HepG2 (cell line): ENCODE measurements around the gene SYNC. TPM values are rescaled to one million over a fixed set of nuclear protein-coding genes. Genes with fewer than 3 reads are reported as not detected.
A peak's percentile ranks its signal among the peaks of the same experiment; 100 is the strongest.
"Not testable (repeated sequence)": the region's sequence is repeated elsewhere in the genome, so short reads cannot be mapped to it uniquely, and the experiment has no call there.

Source experiments
- ATAC-seq: fragments of 200-7000 bp; cut with Tn5 transposase; 3 replicates; pipeline ENCODE4 v1.9.1; 2020; ENCODE audit warnings: mild to moderate bottlenecking, moderate library complexity
- BruUV-seq: library from RNA; stranded (reverse); fragments of 400-500 nt; replicated peaks from 2 replicates; lab custom pipeline; 2021; lab: Mats Ljungman, UMichigan
- CTCF ChIA-PET: fragments of 300-600 bp; formaldehyde crosslinking; extraction: SDS; loops from one replicate; lab custom pipeline; 2021; ENCODE audit warnings: low total read pairs, inconsistent platforms, low intra/inter-chr PET ratio; lab: Yijun Ruan, JAX
- POLR2A ChIA-PET: fragments of 350-600 bp; sonication (Branson Sonifier 250); formaldehyde crosslinking; loops from one replicate; lab custom pipeline; 2020; ENCODE audit warnings: antibody characterized with exemption, inconsistent platforms; lab: Yijun Ruan, JAX
- DNase-seq: peaks from one replicate; pipeline ENCODE4 v3.0.0-alpha.2; 2015; ENCODE audit warnings: low spot score
- FAIRE-seq: peaks from 3 replicates; lab custom pipeline; 2011; peaks lifted over from hg19 to GRCh38; lab: Jason Lieb, UNC
- H2AFZ ChIP-seq: one replicate; pipeline ENCODE4 v1.6.1; 2011; ENCODE audit warnings: low read length, inconsistent platforms
- H3K27ac ChIP-seq: fragments of 300-600 bp; 3 replicates; pipeline ENCODE4 v1.8.0; 2011; ENCODE audit warnings: mixed run types, mild to moderate bottlenecking, mixed read lengths, low read length, inconsistent platforms; ENCODE audit not compliant: insufficient read depth; ENCODE audit errors: extremely low read length
- H3K27me3 ChIP-seq, 2 experiments: fragments of 200-600 bp in 1 of 2; 2 replicates in 1 of 2; 3 replicates in 1 of 2; pipeline versions ENCODE4 v1.6.0 to v1.8.0; 2011; ENCODE audit warnings: low read length in 2 of 2, mild to moderate bottlenecking in 2 of 2, moderate library complexity in 2 of 2, inconsistent platforms in 1 of 2; ENCODE audit not compliant: insufficient read depth in 2 of 2, control insufficient read depth in 1 of 2
- H3K36me3 ChIP-seq, 2 experiments: fragments of 200-600 bp in 1 of 2; replicated peaks in 1 of 2; 2 replicates in 1 of 2; 3 replicates in 1 of 2; pipeline versions ENCODE4 v1.5.1 to v1.8.0; 2011; ENCODE audit warnings: low read length in 2 of 2, inconsistent platforms in 1 of 2; ENCODE audit not compliant: insufficient read depth in 2 of 2, control insufficient read depth in 1 of 2
- H3K4me1 ChIP-seq: 2 replicates; pipeline ENCODE4 v1.5.1; 2012; ENCODE audit warnings: low read length, inconsistent platforms; ENCODE audit not compliant: insufficient read depth
- H3K4me2 ChIP-seq: 2 replicates; pipeline ENCODE4 v1.6.0; 2011; ENCODE audit warnings: low read depth, low read length, inconsistent platforms
- H3K4me3 ChIP-seq, 3 experiments: fragments of 200-600 bp in 1 of 3; sonication (generic), shearing (Covaris generic) in 1 of 3; replicated peaks in 1 of 3; 2 replicates each; pipeline ENCODE4 v1.5.1; 2011 to 2016; ENCODE audit warnings: low read length in 3 of 3, inconsistent platforms in 2 of 3, low read depth in 2 of 3, mild to moderate bottlenecking in 2 of 3, control low read depth in 1 of 3, mixed read lengths in 1 of 3; ENCODE audit not compliant: insufficient read depth in 1 of 3
- H3K79me2 ChIP-seq: one replicate; pipeline ENCODE4 v1.6.1; 2011; ENCODE audit warnings: low read length, inconsistent platforms; ENCODE audit not compliant: insufficient read depth
- H3K9ac ChIP-seq: 2 replicates; pipeline ENCODE4 v1.6.0; 2011; ENCODE audit warnings: mild to moderate bottlenecking, low read depth, low read length, inconsistent platforms; ENCODE audit not compliant: insufficient read depth
- H3K9me3 ChIP-seq: 2 replicates; pipeline ENCODE4 v1.5.1; 2012; ENCODE audit warnings: mild to moderate bottlenecking, low read length
- H4K20me1 ChIP-seq: 2 replicates; pipeline ENCODE4 v1.6.0; 2011; ENCODE audit warnings: inconsistent platforms, mild to moderate bottlenecking, low read length, moderate library complexity; ENCODE audit not compliant: insufficient read depth
- BORCS8-MEF2B ChIP-seq: sonication (generic); formaldehyde crosslinking; IDR thresholded peaks from 2 replicates; pipeline ENCODE4 v1.8.0; 2022; ENCODE audit warnings: mild to moderate bottlenecking, missing genetic modification reagents
- BRCA1 ChIP-seq: sonication (generic); formaldehyde crosslinking; IDR thresholded peaks from 2 replicates; pipeline ENCODE4 v1.4.0; 2020; ENCODE audit warnings: missing genetic modification reagents
- HNRNPL ChIP-seq: fragments of 200-400 bp; formaldehyde crosslinking; IDR thresholded peaks from 2 replicates; pipeline ENCODE4 v1.6.1; 2017; ENCODE audit warnings: mild to moderate bottlenecking, low read depth, low read length
- HOXA7 ChIP-seq: sonication (generic); formaldehyde crosslinking; IDR thresholded peaks from 2 replicates; pipeline ENCODE4 v1.8.1; 2022; ENCODE audit warnings: mild to moderate bottlenecking, missing genetic modification reagents, moderate library complexity
- SAP130 ChIP-seq: IDR thresholded peaks from 2 replicates; pipeline ENCODE4 v1.6.1; 2016; ENCODE audit warnings: low read depth
- ZFX ChIP-seq: sonication (generic); formaldehyde crosslinking; IDR thresholded peaks from 2 replicates; pipeline ENCODE4 v1.4.0; 2020; ENCODE audit warnings: mild to moderate bottlenecking, low read depth, missing genetic modification reagents, moderate library complexity
- WGBS: methylation state at CpG from one replicate; pipeline ENCODE4 v1.1.6; 2017; ENCODE audit warnings: low lambda C conversion rate; 5-methylcytosine and 5-hydroxymethylcytosine counted together
- in situ Hi-C: cut with HindIII; loops from 2 replicates; pipeline ENCODE4 v1.10.0; 2017; ENCODE audit warnings: low pct_unique_long_range_greater_than_20kb; ENCODE audit not compliant: extremely low pct_ligation_motif_present
- intact Hi-C: fragments of 100-400 bp; cut with micrococcal nuclease; formaldehyde crosslinking; loops from one replicate; pipeline ENCODE4 v1.10.0; 2022; ENCODE audit not compliant: unreplicated experiment
- polyA plus RNA-seq, 8 experiments: library from polyadenylated mRNA; depleted of rRNA in 3 of 8; stranded (reverse) in 7 of 8; unstranded in 1 of 8; fragments of >200 nt; fragmentation: Illumina TruSeq in 4 of 8; extraction: Trizol in 4 of 8; gene quantifications; 2 replicates each; pipeline versions ENCODE4 v1.2.1 to v1.2.3, GENCODE V29; 2011 to 2016; ENCODE audit warnings: low read depth in 4 of 8, missing spikeins in 1 of 8, mixed read lengths in 1 of 8; ENCODE audit not compliant: insufficient read depth in 1 of 8
- total RNA-seq, 5 experiments: library from RNA; depleted of rRNA; stranded (reverse); fragments of >200 nt; fragmentation: Illumina TruSeq; extraction: Trizol; gene quantifications; 2 replicates each; pipeline ENCODE4 v1.2.3, GENCODE V29; 2016; ENCODE audit warnings: low read depth in 1 of 5
- TF ChIP-seq, protein P1 (sequence below): sonication (generic); formaldehyde crosslinking; IDR thresholded peaks from 2 replicates; pipeline ENCODE4 v1.4.0; 2020; ENCODE audit warnings: mild to moderate bottlenecking, missing genetic modification reagents
- TF ChIP-seq, protein P2 (sequence below): sonication (generic); formaldehyde crosslinking; IDR thresholded peaks from 2 replicates; pipeline ENCODE4 v1.8.0; 2022; ENCODE audit warnings: mild to moderate bottlenecking, missing genetic modification reagents, borderline replicate concordance
- TF ChIP-seq, protein P3 (sequence below): sonication (generic); formaldehyde crosslinking; IDR thresholded peaks from 2 replicates; pipeline ENCODE4 v1.5.1; 2020; ENCODE audit warnings: mild to moderate bottlenecking, missing genetic modification reagents, moderate library complexity

Gene SYNC
- total and polyA plus RNA-seq, 2 of the 13 experiments (the other 11 are each of a cell fraction or from before 2014, with no cell fraction given), result 2.4 to 5.4 TPM

DNA sequence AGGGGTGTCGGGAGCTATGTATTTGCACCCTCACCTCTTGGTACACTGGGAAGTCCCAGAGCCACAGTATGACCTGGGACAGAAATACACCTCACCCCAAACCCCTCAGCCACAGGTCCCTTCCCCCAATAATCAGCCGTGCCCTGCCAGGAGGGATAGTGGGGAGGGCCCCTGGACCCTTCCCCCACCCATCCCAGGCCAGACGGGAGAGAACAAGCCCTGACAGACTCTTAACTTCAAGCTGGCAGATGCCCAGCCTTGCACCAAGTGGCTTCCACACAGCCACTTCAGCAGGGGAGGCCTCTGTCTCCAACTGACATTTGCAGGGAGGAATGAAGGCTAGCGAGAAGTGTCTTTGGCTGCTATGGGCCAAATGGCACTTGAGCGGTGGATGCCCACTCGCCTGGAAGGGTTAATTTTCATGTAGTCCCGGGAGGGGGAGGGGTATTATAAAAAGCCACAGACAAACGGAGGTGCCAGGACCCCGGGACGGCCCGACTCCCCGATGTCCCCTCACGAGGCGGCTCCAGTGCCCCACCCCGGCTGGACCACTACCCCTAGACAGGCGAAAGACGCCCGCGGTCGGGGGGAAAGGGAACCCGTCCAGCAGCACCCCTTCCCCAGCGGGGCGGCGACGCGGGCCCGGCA, 495 bp downstream of the SYNC start (continued):
- TF ChIP-seq, protein P1, sequence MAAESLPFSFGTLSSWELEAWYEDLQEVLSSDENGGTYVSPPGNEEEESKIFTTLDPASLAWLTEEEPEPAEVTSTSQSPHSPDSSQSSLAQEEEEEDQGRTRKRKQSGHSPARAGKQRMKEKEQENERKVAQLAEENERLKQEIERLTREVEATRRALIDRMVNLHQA (CRISPR knock-in tag), result no peak
- TF ChIP-seq, protein P2, sequence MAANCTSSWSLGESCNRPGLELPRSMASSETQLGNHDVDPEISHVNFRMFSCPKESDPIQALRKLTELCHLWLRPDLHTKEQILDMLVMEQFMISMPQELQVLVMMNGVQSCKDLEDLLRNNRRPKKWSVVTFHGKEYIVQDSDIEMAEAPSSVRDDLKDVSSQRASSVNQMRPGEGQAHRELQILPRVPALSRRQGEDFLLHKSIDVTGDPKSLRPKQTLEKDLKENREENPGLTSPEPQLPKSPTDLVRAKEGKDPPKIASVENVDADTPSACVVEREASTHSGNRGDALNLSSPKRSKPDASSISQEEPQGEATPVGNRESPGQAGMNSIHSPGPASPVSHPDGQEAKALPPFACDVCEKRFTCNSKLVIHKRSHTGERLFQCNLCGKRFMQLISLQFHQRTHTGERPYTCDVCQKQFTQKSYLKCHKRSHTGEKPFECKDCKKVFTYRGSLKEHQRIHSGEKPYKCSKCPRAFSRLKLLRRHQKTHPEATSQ (CRISPR knock-in tag), result no peak

DNA sequence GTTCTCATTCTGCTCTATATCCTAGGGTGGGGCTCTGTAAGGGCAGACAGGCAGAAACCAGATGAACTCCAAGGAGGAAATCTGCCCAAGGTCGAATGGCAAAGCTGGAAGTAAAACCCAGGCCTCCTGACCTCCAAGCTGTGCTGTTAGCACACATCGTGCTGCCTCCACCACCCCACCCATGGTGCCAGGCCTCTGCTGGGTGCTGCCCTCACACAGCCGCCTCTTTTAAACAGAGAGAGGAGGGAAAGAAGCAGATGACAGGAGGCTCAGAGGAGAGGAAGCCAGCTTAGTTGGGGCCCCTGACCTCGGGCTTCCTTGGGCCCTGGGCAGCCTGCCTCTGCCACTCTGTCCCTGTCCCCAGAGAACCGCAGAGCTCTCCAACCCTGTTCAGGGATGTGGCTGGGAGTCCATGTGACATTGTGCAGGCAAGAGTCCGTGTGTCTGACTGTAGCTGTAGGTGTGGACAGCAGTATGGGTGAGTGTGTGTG, 1.1 kb downstream of the SYNC start:
- H3K4me2 ChIP-seq, result peak overlapping the region; percentile 94
- H3K4me3 ChIP-seq, result peak overlapping the region in 1 of 3 experiments; percentile 72; a peak in 1 of 6 replicates
- no peaks in the 10 kb centered on the region for H4K20me1 ChIP-seq
- H3K79me2 ChIP-seq, result no peaks in the 10 kb centered on the region
- DNase-seq (no peak), ATAC-seq (peak; percentile 66), FAIRE-seq (no peak)
- ChIA-PET CTCF (no interaction called here), POLR2A (interaction anchor here (0.8 to 1.8 kb wide), 3 partner anchors 11 to 253 kb away, joined by 3 to 4 read pairs (median 3); partner anchors contain the start of gene RBBP4)
- BruUV-seq, result no TSS peak
- no peaks in the 10 kb centered on the region for H3K36me3 ChIP-seq
- no peak overlapping the region for H2AFZ ChIP-seq
- TF ChIP-seq BRCA1 (CRISPR knock-in tag) (no peak), HOXA7 (CRISPR knock-in tag) (no peak), HNRNPL (0 out of 2 replicates have a peak, but pooled peaks have one; percentile 28), BORCS8-MEF2B (CRISPR knock-in tag) (no peak), SAP130 (CRISPR knock-in tag) (peak; percentile 16; the same call in 1 of the 2 replicates), ZFX (CRISPR knock-in tag) (0 out of 2 replicates have a peak, but pooled peaks have one; percentile 29)
- TF ChIP-seq, protein P3, sequence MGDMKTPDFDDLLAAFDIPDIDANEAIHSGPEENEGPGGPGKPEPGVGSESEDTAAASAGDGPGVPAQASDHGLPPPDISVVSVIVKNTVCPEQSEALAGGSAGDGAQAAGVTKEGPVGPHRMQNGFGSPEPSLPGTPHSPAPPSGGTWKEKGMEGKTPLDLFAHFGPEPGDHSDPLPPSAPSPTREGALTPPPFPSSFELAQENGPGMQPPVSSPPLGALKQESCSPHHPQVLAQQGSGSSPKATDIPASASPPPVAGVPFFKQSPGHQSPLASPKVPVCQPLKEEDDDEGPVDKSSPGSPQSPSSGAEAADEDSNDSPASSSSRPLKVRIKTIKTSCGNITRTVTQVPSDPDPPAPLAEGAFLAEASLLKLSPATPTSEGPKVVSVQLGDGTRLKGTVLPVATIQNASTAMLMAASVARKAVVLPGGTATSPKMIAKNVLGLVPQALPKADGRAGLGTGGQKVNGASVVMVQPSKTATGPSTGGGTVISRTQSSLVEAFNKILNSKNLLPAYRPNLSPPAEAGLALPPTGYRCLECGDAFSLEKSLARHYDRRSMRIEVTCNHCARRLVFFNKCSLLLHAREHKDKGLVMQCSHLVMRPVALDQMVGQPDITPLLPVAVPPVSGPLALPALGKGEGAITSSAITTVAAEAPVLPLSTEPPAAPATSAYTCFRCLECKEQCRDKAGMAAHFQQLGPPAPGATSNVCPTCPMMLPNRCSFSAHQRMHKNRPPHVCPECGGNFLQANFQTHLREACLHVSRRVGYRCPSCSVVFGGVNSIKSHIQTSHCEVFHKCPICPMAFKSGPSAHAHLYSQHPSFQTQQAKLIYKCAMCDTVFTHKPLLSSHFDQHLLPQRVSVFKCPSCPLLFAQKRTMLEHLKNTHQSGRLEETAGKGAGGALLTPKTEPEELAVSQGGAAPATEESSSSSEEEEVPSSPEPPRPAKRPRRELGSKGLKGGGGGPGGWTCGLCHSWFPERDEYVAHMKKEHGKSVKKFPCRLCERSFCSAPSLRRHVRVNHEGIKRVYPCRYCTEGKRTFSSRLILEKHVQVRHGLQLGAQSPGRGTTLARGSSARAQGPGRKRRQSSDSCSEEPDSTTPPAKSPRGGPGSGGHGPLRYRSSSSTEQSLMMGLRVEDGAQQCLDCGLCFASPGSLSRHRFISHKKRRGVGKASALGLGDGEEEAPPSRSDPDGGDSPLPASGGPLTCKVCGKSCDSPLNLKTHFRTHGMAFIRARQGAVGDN (CRISPR knock-in tag), result peak; percentile 26
- H3K27ac ChIP-seq, result no peak overlapping the region
- no peak overlapping the region for H3K9ac ChIP-seq
- intact Hi-C loops (no loop called here), in situ Hi-C loops (no loop called here)
- 0% methylated on average over 4 of the region's 6 CpGs for WGBS
- peaks cover 32% of the 10 kb centered on the region for H3K4me1 ChIP-seq
- no peaks in the 10 kb centered on the region for H3K9me3 ChIP-seq
- peaks cover 6 to 37% of the 10 kb centered on the region in 2 experiments for H3K27me3 ChIP-seq

DNA sequence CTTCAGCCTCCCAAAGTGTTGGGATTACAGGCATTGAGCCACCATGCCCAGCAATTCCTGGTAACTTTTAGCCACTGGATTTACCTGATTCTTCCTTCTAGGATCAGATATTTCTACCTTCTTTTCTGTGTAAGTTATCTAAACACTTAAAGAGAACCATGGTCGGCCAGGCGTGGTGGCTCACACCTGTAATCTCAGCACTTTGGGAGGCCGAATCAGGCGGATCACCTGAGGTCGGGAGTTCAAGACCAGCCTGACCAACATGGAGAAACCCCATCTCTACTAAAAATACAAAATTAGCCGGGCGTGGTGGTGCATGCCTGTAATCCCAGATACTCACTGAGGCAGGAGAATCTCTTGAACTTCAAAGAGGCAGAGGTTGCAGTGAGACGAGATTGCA, 5.6 kb downstream of the SYNC start:
- FAIRE-seq, intact Hi-C loops, DNase-seq, H4K20me1 ChIP-seq, POLR2A ChIA-PET, H2AFZ ChIP-seq, H3K9me3 ChIP-seq, H3K36me3 ChIP-seq, ATAC-seq, H3K4me2 ChIP-seq, CTCF ChIA-PET, H3K9ac ChIP-seq, H3K79me2 ChIP-seq, H3K4me3 ChIP-seq, in situ Hi-C loops, BruUV-seq, H3K27ac ChIP-seq: not testable (repeated sequence)
- peaks cover 35% of the 10 kb centered on the region for H3K4me1 ChIP-seq
- 85% methylated on average over 8 of the region's 8 CpGs for WGBS
- peaks cover 0 to 10% of the 10 kb centered on the region in 2 experiments; a peak in 3 of 5 replicates for H3K27me3 ChIP-seq
